HEK293 (cell line): Measurements from ENCODE around the gene APOBEC3A.
"Not testable (repeated sequence)": the region's sequence is repeated elsewhere in the genome, so short reads cannot be mapped to it uniquely, and the experiment has no call there.

ENCODE experiments used
- CTCF ChIA-PET: fragments of 350-600 bp; formaldehyde crosslinking; extraction: SDS; loops from one replicate; lab custom pipeline; 2021; ENCODE audit warnings: antibody characterized with exemption; lab: Yijun Ruan, JAX
- POLR2A ChIA-PET: fragments of 300-600 bp; formaldehyde crosslinking; extraction: SDS; loops from one replicate; lab custom pipeline; 2020; ENCODE audit warnings: antibody characterized with exemption, inconsistent platforms; lab: Yijun Ruan, JAX
- H3K27ac ChIP-seq: fragments of 200-500 bp; sonication (Bioruptor generic); 2 replicates; pipeline ENCODE4 v1.5.1; 2014; ENCODE audit warnings: low read depth, low read length, control low read depth, inconsistent platforms; ENCODE audit errors: extremely low read depth
- H3K36me3 ChIP-seq, 2 experiments: fragments of 200-500 bp in 1 of 2; sonication (Bioruptor generic) in 1 of 2; 1 replicate in 1 of 2; 2 replicates in 1 of 2; pipeline ENCODE4 v1.5.1; 2014 to 2017; ENCODE audit warnings: inconsistent platforms in 2 of 2, low read length in 2 of 2; ENCODE audit not compliant: control insufficient read depth in 2 of 2, insufficient read depth in 1 of 2
- H3K4me1 ChIP-seq: fragments of 200-500 bp; sonication (Bioruptor generic); 2 replicates; pipeline ENCODE4 v1.5.1; 2014; ENCODE audit warnings: mild to moderate bottlenecking, low read length, inconsistent platforms; ENCODE audit not compliant: control insufficient read depth, insufficient read depth
- H3K4me3 ChIP-seq: 2 replicates; pipeline ENCODE4 v1.5.1; 2011; ENCODE audit warnings: low read depth, mild to moderate bottlenecking, control low read depth, low read length, moderate library complexity
- H3K9me3 ChIP-seq: fragments of 200-500 bp; sonication (Bioruptor generic); 2 replicates; pipeline ENCODE4 v1.5.1; 2014; ENCODE audit warnings: low read depth, low read length, inconsistent platforms; ENCODE audit not compliant: control insufficient read depth, insufficient read depth
- BCL11A ChIP-seq: fragments of 450-650 bp; formaldehyde crosslinking; IDR thresholded peaks from 2 replicates; pipeline ENCODE4 v1.5.1; 2016; ENCODE audit warnings: low read depth, missing biosample characterization, missing genetic modification characterization
- GLIS1 ChIP-seq: fragments of 450-650 bp; formaldehyde crosslinking; IDR thresholded peaks from 2 replicates; pipeline ENCODE4 v1.5.1; 2016; ENCODE audit warnings: missing biosample characterization, missing genetic modification characterization
- INSM2 ChIP-seq: fragments of 450-650 bp; formaldehyde crosslinking; IDR thresholded peaks from 2 replicates; pipeline ENCODE4 v1.5.1; 2016; ENCODE audit warnings: missing biosample characterization, missing genetic modification characterization
- KLF8 ChIP-seq: fragments of 450-650 bp; formaldehyde crosslinking; IDR thresholded peaks from 2 replicates; pipeline ENCODE4 v1.5.1; 2016; ENCODE audit warnings: missing biosample characterization, missing genetic modification characterization
- PRDM1 ChIP-seq: fragments of 450-650 bp; formaldehyde crosslinking; IDR thresholded peaks from 2 replicates; pipeline ENCODE4; 2016; ENCODE audit warnings: missing biosample characterization, missing genetic modification characterization
- PRDM10 ChIP-seq: fragments of 450-650 bp; formaldehyde crosslinking; IDR thresholded peaks from 2 replicates; pipeline ENCODE4 v1.5.1; 2016; ENCODE audit warnings: missing biosample characterization, missing genetic modification characterization
- RBAK ChIP-seq: fragments of 450-650 bp; formaldehyde crosslinking; IDR thresholded peaks from 2 replicates; pipeline ENCODE4 v1.5.1; 2016; ENCODE audit warnings: missing biosample characterization, missing genetic modification characterization
- SP3 ChIP-seq: fragments of 450-650 bp; formaldehyde crosslinking; IDR thresholded peaks from 2 replicates; pipeline ENCODE4 v1.5.1; 2016; ENCODE audit warnings: missing biosample characterization, missing genetic modification characterization
- SP7 ChIP-seq: fragments of 450-650 bp; formaldehyde crosslinking; IDR thresholded peaks from 2 replicates; pipeline ENCODE4 v1.5.1; 2016; ENCODE audit warnings: missing biosample characterization, missing genetic modification characterization
- ZBTB10 ChIP-seq: fragments of 450-650 bp; formaldehyde crosslinking; IDR thresholded peaks from 2 replicates; pipeline ENCODE4 v1.5.1; 2016; ENCODE audit warnings: missing biosample characterization, missing genetic modification characterization
- ZEB2 ChIP-seq: fragments of 450-650 bp; formaldehyde crosslinking; IDR thresholded peaks from 2 replicates; pipeline ENCODE4 v1.5.1; 2016; ENCODE audit warnings: missing biosample characterization, missing genetic modification characterization
- ZNF148 ChIP-seq: fragments of 450-650 bp; formaldehyde crosslinking; IDR thresholded peaks from 2 replicates; pipeline ENCODE4 v1.5.0; 2017; ENCODE audit warnings: missing biosample characterization, missing genetic modification characterization, borderline replicate concordance
- ZNF362 ChIP-seq: fragments of 450-650 bp; formaldehyde crosslinking; IDR thresholded peaks from 2 replicates; pipeline ENCODE4 v1.5.1; 2016; ENCODE audit warnings: missing biosample characterization, missing genetic modification characterization
- ZNF366 ChIP-seq: fragments of 450-650 bp; formaldehyde crosslinking; conservative IDR thresholded peaks from 2 replicates; pipeline ENCODE4 v1.5.1; 2016; ENCODE audit warnings: missing biosample characterization, missing genetic modification characterization

APOBEC3A gene

GRCh38 chr22:38984784-38985757 lies 27.7 kb downstream of the APOBEC3A start:
- not testable (repeated sequence) for H3K9me3 ChIP-seq, H3K4me3 ChIP-seq, H3K27ac ChIP-seq, H3K4me1 ChIP-seq, H3K36me3 ChIP-seq
- TF ChIP-seq ZNF366 (tag by site-specific recombination) (peak; percentile 51), GLIS1 (tag by site-specific recombination) (peak; percentile 65), PRDM10 (0 out of 2 replicates have a peak, but pooled peaks have one; percentile 49), ZEB2 (tag by site-specific recombination) (peak; percentile 59; the same call in 1 of the 2 replicates), ZNF148 (tag by site-specific recombination) (0 out of 2 replicates have a peak, but pooled peaks have one; percentile 39), ZBTB10 (tag by site-specific recombination) (peak; percentile 73; the same call in 1 of the 2 replicates), SP7 (tag by site-specific recombination) (peak; percentile 51; the same call in 1 of the 2 replicates), BCL11A (tag by site-specific recombination) (peak; percentile 16; the same call in 1 of the 2 replicates), ZNF362 (tag by site-specific recombination) (peak; percentile 64; the same call in 1 of the 2 replicates), SP3 (0 out of 2 replicates have a peak, but pooled peaks have one; percentile 29), INSM2 (tag by site-specific recombination) (0 out of 2 replicates have a peak, but pooled peaks have one; percentile 26), PRDM1 (tag by site-specific recombination) (peak; percentile 73; the same call in 1 of the 2 replicates), KLF8 (peak; percentile 59), RBAK (tag by site-specific recombination) (0 out of 2 replicates have a peak, but pooled peaks have one; percentile 18)
- ChIA-PET POLR2A (interaction anchor here (0.7 to 1.2 kb wide), 2 partner anchors 18 to 111 kb away, joined by 3 read pairs; no protein-coding TSS in a partner anchor), CTCF (interaction anchor here (0.6 to 1.8 kb wide), 4 partner anchors 12 to 115 kb away, joined by 3 to 11 read pairs (median 6); no protein-coding TSS in a partner anchor)
